SU-DHL-6 (cell line): Measurements from ENCODE around the gene GSK3B.

Experiments used
- H2AFZ ChIP-seq: fragments of 200-600 bp; sonication (generic); 2 replicates; pipeline ENCODE4 v1.6.1; 2014; ENCODE audit warnings: low read depth, mild to moderate bottlenecking, moderate library complexity, mixed read lengths, antibody characterized with exemption, low read length; ENCODE audit not compliant: severe bottlenecking
- H3F3A ChIP-seq: fragments of 200-600 bp; shearing (Covaris generic); 2 replicates; pipeline ENCODE4 v1.6.0; 2016; ENCODE audit warnings: antibody characterized with exemption, mild to moderate bottlenecking; ENCODE audit not compliant: insufficient read depth
- H3K27ac ChIP-seq: fragments of 200-600 bp; sonication (generic); 2 replicates; pipeline ENCODE4 v1.5.1; 2016; ENCODE audit warnings: low read depth, mild to moderate bottlenecking, low read length, moderate library complexity, mixed read lengths
- H3K27me3 ChIP-seq: fragments of 200-600 bp; sonication (generic), shearing (Covaris generic); 2 replicates; pipeline ENCODE4 v1.6.0; 2014; ENCODE audit warnings: mild to moderate bottlenecking, low read length
- H3K36me3 ChIP-seq: fragments of 200-600 bp; sonication (generic); 2 replicates; pipeline ENCODE4 v1.6.1; 2014; ENCODE audit warnings: mild to moderate bottlenecking, low read length, mixed read lengths
- H3K4me2 ChIP-seq: fragments of 300-600, 200-600 bp; shearing (Covaris generic), sonication (generic); 2 replicates; pipeline ENCODE4 v1.6.0; 2014; ENCODE audit warnings: low read length, low read depth, mild to moderate bottlenecking; ENCODE audit not compliant: poor library complexity, severe bottlenecking
- H3K4me3 ChIP-seq: fragments of 200-600 bp; sonication (generic); 2 replicates; pipeline ENCODE4 v1.5.1; 2014; ENCODE audit warnings: antibody characterized with exemption, low read length, mild to moderate bottlenecking, mixed read lengths; ENCODE audit not compliant: insufficient read depth, poor library complexity, severe bottlenecking
- H3K79me2 ChIP-seq: fragments of 200-600 bp; sonication (generic); 2 replicates; pipeline ENCODE4 v1.6.1; 2014; ENCODE audit warnings: mild to moderate bottlenecking, low read length, moderate library complexity; ENCODE audit not compliant: insufficient read depth
- H3K9ac ChIP-seq: fragments of 200-600 bp; sonication (generic); 2 replicates; pipeline ENCODE4 v1.7.0; 2014; ENCODE audit warnings: mild to moderate bottlenecking, low read length
- H3K9me2 ChIP-seq: fragments of 200-600 bp; sonication (generic); replicated peaks from 2 replicates; pipeline ENCODE4 v1.6.1; 2014; ENCODE audit warnings: low read length; ENCODE audit not compliant: insufficient read depth
- H3K9me3 ChIP-seq: fragments of 200-600 bp; sonication (generic); 2 replicates; pipeline ENCODE4 v1.6.1; 2014; ENCODE audit warnings: low read length, mixed read lengths; ENCODE audit not compliant: insufficient read depth
- H4K20me1 ChIP-seq: fragments of 200-600 bp; sonication (generic); 2 replicates; pipeline ENCODE4 v1.6.1; 2014; ENCODE audit warnings: low read depth, mild to moderate bottlenecking, antibody characterized with exemption, low read length, moderate library complexity, mixed read lengths
- EZH2phosphoT487 ChIP-seq: fragments of 200-600 bp; sonication (generic), shearing (Covaris generic); conservative IDR thresholded peaks from 2 replicates; pipeline ENCODE4 v1.6.1; 2018; ENCODE audit warnings: mild to moderate bottlenecking, antibody characterized with exemption, low read length, moderate library complexity, mixed read lengths
- TF ChIP-seq, protein P1 (sequence below): fragments of 200-600 bp; sonication (generic); IDR thresholded peaks from one replicate; pipeline ENCODE4 v1.5.1; 2017; ENCODE audit warnings: antibody characterized with exemption, mild to moderate bottlenecking, low read length, moderate library complexity; ENCODE audit not compliant: insufficient read depth, poor library complexity, severe bottlenecking

GSK3B gene

DNA sequence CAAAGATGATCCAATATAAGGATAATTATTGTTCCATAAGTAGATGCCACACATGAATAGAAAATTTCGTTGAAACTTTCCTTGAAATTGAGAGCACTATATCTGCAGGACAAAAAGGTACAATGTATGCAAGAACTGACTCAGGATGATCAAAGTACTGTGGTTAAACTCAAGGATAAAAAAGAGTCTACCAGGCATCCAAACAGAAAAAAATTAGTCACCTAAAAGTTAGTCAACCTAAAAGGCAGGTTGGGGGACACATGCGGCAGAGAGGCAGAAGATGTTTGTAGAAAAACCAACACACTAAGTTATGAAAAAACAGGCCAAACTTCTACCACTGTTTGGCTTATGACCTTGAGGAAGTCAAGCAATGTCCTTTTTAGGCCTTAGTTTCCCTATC is 68.7 kb downstream of the GSK3B start:
- Histone ChIP-seq H3K79me2 (peaks cover 97% of the 10 kb centered on the region), H3K9me2 (no peaks in the 10 kb centered on the region), H3F3A (no peaks in the 10 kb centered on the region; the same call in 1 of the 2 replicates), H3K9me3 (no peaks in the 10 kb centered on the region), H3K36me3 (no peaks in the 10 kb centered on the region), H3K4me2 (no peak overlapping the region), H3K27me3 (no peaks in the 10 kb centered on the region), H4K20me1 (peaks cover 25% of the 10 kb centered on the region; the same call in 1 of the 2 replicates), H3K9ac (no peak overlapping the region), H3K4me3 (no peak overlapping the region), H3K27ac (no peak overlapping the region), H2AFZ (no peak overlapping the region)
- TF ChIP-seq EZH2phosphoT487 = no peak
- TF ChIP-seq, protein P1, sequence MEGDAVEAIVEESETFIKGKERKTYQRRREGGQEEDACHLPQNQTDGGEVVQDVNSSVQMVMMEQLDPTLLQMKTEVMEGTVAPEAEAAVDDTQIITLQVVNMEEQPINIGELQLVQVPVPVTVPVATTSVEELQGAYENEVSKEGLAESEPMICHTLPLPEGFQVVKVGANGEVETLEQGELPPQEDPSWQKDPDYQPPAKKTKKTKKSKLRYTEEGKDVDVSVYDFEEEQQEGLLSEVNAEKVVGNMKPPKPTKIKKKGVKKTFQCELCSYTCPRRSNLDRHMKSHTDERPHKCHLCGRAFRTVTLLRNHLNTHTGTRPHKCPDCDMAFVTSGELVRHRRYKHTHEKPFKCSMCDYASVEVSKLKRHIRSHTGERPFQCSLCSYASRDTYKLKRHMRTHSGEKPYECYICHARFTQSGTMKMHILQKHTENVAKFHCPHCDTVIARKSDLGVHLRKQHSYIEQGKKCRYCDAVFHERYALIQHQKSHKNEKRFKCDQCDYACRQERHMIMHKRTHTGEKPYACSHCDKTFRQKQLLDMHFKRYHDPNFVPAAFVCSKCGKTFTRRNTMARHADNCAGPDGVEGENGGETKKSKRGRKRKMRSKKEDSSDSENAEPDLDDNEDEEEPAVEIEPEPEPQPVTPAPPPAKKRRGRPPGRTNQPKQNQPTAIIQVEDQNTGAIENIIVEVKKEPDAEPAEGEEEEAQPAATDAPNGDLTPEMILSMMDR = no peak

GRCh38 chr3:120024103-120024502 is 70.1 kb downstream of the GSK3B start:
- peaks cover 21% of the 10 kb centered on the region; the same call in 1 of the 2 replicates for H4K20me1 ChIP-seq
- no peaks in the 10 kb centered on the region for H3K27me3 ChIP-seq
- H3K36me3 ChIP-seq = no peaks in the 10 kb centered on the region
- H3K27ac ChIP-seq = no peak overlapping the region
- H2AFZ ChIP-seq = no peak overlapping the region
- no peak overlapping the region for H3K4me3 ChIP-seq
- H3K4me2 ChIP-seq = no peak overlapping the region
- no peaks in the 10 kb centered on the region; the same call in 1 of the 2 replicates for H3F3A ChIP-seq
- no peak for TF ChIP-seq EZH2phosphoT487
- TF ChIP-seq, protein P1 = no peak
- peaks cover 97% of the 10 kb centered on the region for H3K79me2 ChIP-seq
- no peaks in the 10 kb centered on the region for H3K9me3 ChIP-seq
- no peaks in the 10 kb centered on the region for H3K9me2 ChIP-seq
- no peak overlapping the region for H3K9ac ChIP-seq

DNA sequence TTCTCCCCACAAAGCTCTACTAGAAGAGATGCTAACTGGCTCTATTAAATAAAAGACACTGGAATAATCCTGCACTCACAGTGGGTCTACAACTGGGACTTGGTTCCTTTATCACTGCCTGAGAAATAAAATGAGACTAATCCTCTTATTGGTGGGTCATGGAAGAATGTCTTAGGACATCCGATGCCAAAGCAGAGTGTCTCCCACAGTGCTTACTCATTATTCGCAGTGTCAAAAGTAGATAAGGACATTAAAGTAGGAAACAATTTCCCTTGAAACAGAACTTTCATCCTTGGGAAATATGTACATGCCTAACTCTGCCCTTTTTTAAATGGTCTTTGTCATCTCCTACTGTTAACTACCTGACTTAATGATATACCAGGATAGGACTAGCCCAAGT is 71.5 kb downstream of the GSK3B start:
- Histone ChIP-seq H3F3A (no peaks in the 10 kb centered on the region; the same call in 1 of the 2 replicates), H4K20me1 (peaks cover 18% of the 10 kb centered on the region; the same call in 1 of the 2 replicates), H3K27ac (no peak overlapping the region), H3K79me2 (peaks cover 97% of the 10 kb centered on the region), H3K9me2 (no peaks in the 10 kb centered on the region), H3K4me2 (no peak overlapping the region), H3K9me3 (no peaks in the 10 kb centered on the region), H3K4me3 (no peak overlapping the region), H2AFZ (no peak overlapping the region), H3K9ac (no peak overlapping the region), H3K36me3 (no peaks in the 10 kb centered on the region), H3K27me3 (no peaks in the 10 kb centered on the region)
- no peak for TF ChIP-seq EZH2phosphoT487
- TF ChIP-seq, protein P1 = no peak
